Measurements from ENCODE around the gene PEX11A. TPM values are rescaled to one million over a fixed set of nuclear protein-coding genes. Genes with fewer than 3 reads are reported as not detected.

The PEX11A gene
- total RNA-seq, 1 donor from 2014 or later, result 6.5 TPM

DNA sequence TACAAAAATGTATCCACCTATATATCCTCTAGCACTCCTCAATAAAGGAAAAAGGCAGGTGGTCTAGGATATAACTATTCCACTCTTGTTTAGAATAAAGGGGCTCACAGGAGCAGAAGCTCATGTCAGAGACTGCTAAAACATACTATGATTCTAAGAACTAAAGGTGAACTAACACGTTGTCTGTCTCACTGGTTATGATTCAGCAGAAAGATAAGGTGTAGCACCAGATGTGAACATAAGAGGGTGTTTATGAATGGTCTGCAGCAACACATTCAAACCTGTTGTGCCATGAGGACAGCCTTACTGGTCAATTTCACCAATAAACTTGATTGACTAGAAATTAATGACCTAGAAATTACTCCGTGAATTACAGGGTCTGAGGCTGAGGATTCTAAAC lies 4.6 kb downstream of the PEX11A start:
- TF ChIP-seq, protein P1, sequence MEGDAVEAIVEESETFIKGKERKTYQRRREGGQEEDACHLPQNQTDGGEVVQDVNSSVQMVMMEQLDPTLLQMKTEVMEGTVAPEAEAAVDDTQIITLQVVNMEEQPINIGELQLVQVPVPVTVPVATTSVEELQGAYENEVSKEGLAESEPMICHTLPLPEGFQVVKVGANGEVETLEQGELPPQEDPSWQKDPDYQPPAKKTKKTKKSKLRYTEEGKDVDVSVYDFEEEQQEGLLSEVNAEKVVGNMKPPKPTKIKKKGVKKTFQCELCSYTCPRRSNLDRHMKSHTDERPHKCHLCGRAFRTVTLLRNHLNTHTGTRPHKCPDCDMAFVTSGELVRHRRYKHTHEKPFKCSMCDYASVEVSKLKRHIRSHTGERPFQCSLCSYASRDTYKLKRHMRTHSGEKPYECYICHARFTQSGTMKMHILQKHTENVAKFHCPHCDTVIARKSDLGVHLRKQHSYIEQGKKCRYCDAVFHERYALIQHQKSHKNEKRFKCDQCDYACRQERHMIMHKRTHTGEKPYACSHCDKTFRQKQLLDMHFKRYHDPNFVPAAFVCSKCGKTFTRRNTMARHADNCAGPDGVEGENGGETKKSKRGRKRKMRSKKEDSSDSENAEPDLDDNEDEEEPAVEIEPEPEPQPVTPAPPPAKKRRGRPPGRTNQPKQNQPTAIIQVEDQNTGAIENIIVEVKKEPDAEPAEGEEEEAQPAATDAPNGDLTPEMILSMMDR (IDR thresholded peaks at IDR 0.05; ENCODE audit: unreplicated experiment), result no peak
- Mint-ChIP-seq H3K4me1 (peaks cover 12% of the 10 kb centered on the region), H3K9me3 (no peaks in the 10 kb centered on the region), H3K27me3 (ENCODE audit: low read depth) (no peaks in the 10 kb centered on the region), H3K36me3 (peaks cover 8% of the 10 kb centered on the region), H3K27ac (no peak overlapping the region), H3K4me3 (no peak overlapping the region)
- DNase-seq (ENCODE audit: low spot score in 2 of 2, unreplicated experiment in 2 of 2), result no peak

GRCh38 chr15:89681146-89681545 lies 9.4 kb downstream of the PEX11A start:
- no peaks in the 10 kb centered on the region for H3K27me3 Mint-ChIP-seq (ENCODE audit: low read depth)

DNA sequence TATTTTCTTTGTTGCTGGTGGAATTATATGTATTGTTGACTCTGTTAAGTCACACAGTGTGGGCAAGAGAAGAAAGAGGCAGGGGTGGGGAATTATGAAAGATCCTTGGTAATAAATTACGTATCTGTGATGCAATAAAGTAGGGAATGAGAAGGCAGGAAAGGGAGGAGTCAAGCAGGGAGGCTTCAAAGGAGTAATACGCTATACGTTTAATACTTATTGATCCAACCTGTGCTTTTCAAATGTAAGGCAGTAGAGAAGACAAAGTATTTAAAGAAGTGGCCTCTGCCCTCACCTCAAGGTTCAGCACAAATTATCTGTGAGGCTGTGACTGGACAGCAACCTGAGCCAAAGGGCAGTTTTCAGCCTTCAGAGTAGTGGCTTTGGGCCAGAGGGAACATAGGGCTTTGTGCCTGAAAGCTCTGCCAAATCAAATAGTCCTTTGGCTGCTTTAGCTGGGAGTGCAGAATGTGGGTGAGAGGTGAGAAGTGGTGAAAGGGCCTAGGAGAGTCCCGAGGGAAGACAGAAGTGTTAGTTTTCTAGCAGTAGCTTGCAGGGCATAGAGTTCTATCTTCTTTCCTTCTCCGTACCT lies 10.2 kb downstream of the PEX11A start:
- Mint-ChIP-seq H3K4me1 (peaks cover under 1% of the 10 kb centered on the region), H3K4me3 (no peak overlapping the region), H3K36me3 (peaks cover 6% of the 10 kb centered on the region), H3K27ac (no peak overlapping the region), H3K9me3 (no peaks in the 10 kb centered on the region), H3K27me3 (ENCODE audit: low read depth) (no peaks in the 10 kb centered on the region)
- TF ChIP-seq, protein P1 (IDR thresholded peaks at IDR 0.05; ENCODE audit: unreplicated experiment), result no peak
- no peak for DNase-seq (ENCODE audit: low spot score in 2 of 2, unreplicated experiment in 2 of 2)

More at GRCh38 chr15:89681146-89681545, 9.4 kb downstream of the PEX11A start:
- no peaks in the 10 kb centered on the region for H3K9me3 Mint-ChIP-seq
- peaks cover 9% of the 10 kb centered on the region for H3K36me3 Mint-ChIP-seq
- H3K27ac Mint-ChIP-seq, result no peak overlapping the region
- TF ChIP-seq, protein P1 (IDR thresholded peaks at IDR 0.05; ENCODE audit: unreplicated experiment), result no peak
- DNase-seq (ENCODE audit: low spot score in 2 of 2, unreplicated experiment in 2 of 2), result no peak
- peaks cover 3% of the 10 kb centered on the region for H3K4me1 Mint-ChIP-seq
- H3K4me3 Mint-ChIP-seq, result no peak overlapping the region

GRCh38 chr15:89679212-89679611 lies 11.3 kb downstream of the PEX11A start, which contains the start of gene PLIN1:
PLIN1 (minus strand) TSS chr15:89679367; CDS start chr15:89677489, 1,878 bp downstream.
- TF ChIP-seq, protein P1 (IDR thresholded peaks at IDR 0.05; ENCODE audit: unreplicated experiment), result no peak
- Mint-ChIP-seq H3K4me1 (no peaks in the 10 kb centered on the region), H3K4me3 (no peak within 1 kb of the TSS), H3K27me3 (ENCODE audit: low read depth) (no peaks in the 10 kb centered on the region), H3K9me3 (no peaks in the 10 kb centered on the region), H3K36me3 (peaks cover 5% of the 10 kb centered on the region), H3K27ac (no peak within 1 kb of the TSS)
- DNase-seq (ENCODE audit: low spot score in 2 of 2, unreplicated experiment in 2 of 2), result no peak

GRCh38 chr15:89677381-89677780 lies 13.2 kb downstream of the PEX11A start:
- H3K27me3 Mint-ChIP-seq (ENCODE audit: low read depth), result no peaks in the 10 kb centered on the region
- no peak overlapping the region for H3K4me3 Mint-ChIP-seq
- DNase-seq (ENCODE audit: low spot score in 2 of 2, unreplicated experiment in 2 of 2), result no peak
- TF ChIP-seq, protein P1 (IDR thresholded peaks at IDR 0.05; ENCODE audit: unreplicated experiment), result no peak
- peaks cover 2% of the 10 kb centered on the region for H3K36me3 Mint-ChIP-seq
- H3K4me1 Mint-ChIP-seq, result peaks cover 8% of the 10 kb centered on the region
- H3K9me3 Mint-ChIP-seq, result no peaks in the 10 kb centered on the region
- no peak overlapping the region for H3K27ac Mint-ChIP-seq
